HG02571 (cell line): Measurements from ENCODE around the gene AGAP1.

ENCODE experiments used
- ATAC-seq: cut with Tn5 transposase; IDR thresholded peaks from one replicate; pipeline ENCODE4 v1.9.1; 2021; ENCODE audit warnings: mild to moderate bottlenecking, moderate library complexity; ENCODE audit not compliant: unreplicated experiment

The AGAP1 gene

DNA sequence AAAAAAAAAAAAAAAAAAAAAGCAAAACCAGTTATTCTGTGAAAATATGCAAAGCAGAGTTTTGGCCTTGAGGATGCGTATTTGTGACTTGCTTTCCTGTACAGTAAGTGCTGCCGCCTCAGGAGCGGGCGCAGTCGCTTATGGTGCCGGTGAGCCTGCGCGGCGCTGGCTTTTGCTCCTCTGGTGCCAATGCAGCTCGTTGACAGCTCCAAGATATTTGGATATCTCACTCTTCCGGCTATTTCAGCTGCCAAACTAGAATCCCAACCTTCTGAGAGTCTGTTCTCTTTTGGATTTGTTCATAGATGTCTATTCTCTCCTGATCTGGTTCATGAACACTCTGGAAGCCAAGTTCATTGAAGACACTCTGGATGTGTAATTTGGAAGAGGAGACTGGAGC, 184.1 kb downstream of the AGAP1 start:
- ATAC-seq = no peak

DNA sequence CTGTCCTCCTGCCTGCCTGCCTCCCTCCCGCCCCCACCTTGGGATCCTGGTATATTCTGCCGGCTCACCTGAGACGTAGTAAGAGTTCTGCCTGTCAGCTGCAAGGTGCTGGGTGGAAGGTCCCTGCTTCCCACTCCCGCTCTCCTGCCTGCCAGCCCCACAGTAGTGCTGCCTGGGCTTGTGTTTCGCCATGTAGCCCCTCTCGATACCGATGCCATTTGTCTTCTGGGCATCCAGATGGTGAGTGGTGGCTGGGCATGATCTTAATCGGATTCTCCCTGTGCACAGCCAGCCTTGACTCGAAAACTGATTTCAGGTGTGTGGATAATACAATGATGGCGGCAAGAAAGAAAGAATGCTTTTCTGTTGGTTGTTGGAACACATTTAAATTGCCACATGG, 184.9 kb downstream of the AGAP1 start:
- ATAC-seq = no peak

DNA sequence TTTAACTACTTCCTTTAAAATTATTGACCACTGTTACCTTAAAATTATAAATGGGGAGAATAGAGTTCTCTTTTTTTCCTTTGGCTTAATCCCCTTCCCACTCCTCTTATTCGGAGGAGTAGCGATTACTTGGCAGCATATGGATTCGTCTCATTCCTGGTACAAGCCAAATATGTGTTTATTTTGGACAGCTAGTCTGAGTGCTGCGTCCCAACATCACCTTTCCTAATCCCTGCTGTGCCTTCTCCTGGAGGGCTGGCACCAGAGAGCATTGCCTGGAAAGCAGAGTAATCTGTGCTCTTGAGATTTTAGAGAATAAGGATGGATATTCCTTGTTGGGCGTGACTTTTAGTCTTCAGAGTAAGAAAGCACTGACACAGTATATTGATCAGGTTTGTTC, 185.6 kb downstream of the AGAP1 start:
- ATAC-seq = no peak

DNA sequence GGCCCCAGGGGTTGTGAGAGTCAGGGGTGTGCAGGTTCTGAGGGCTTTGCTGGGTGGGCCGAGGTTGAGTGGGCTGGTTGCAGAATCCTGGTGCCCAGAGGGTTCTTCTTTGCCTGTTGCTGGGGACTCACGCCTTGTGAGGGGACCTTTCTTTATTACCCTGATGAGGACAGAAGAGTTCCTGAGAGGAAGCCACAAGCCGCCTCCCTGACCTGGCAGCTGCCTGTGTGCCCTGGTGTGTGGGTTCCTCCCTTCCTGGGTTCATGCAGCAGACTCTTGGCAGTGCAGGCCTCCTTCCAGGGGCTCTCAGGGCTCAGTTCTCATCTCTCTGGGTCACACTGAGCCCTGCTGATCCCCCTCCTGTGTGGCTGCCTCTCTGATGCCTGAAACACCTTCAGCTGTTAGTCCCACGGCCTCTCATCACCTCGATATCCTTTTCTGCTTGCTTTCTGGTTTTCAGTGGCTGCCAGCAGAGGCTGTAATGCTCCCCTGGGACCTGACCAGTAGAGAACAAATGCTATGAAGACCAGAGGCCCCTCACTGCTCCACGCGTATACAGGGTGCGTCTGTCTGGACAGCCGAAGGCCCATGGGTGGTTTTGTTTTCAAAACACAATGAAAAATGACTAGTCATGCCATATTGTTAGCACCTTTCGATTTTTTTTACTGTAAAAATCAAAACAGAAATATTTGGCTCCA, 191.3 kb downstream of the AGAP1 start:
- ATAC-seq = no peak

DNA sequence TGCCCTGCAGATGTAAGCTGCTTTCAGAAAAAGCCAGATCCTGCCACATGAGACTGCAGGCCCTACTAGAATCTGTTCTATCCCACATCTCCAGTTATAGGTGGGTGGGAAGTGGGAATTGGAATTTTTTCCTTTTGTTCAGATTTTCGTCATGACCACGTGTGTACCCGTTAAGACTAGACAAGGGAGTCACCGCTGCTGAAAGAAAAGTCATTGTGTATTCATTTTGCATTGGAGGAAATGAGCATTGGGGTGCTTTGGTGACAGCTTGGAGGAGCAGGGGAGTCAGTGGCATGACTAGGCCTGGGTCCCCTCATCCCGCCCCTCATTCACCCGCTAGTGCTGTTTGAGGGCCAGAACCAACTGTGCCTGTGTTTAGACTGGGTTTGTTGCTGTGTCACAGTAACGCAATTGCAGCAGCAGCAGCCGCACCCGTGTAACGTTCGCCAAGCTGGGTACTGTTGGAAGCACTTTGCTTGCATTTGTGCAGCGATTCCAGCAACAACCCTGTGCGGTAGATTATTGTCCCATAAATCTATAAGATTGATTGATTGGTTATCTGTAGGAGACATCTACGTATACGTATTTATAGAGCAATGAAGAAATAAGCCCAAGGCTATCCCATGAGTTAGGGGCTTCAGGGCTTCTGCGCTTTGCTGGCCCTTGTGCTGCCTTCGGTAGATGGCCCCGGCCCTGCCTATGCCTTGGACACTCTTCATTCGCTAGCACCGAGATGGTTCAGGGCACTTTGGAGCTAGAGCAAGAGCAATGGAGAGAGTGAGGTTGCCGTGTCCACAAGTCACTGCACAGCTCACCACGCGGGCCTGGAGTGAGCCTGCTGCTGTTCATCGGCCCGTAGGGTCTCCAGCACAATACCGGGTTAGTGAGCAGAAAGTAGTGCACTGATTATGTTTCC, 194.9 kb downstream of the AGAP1 start:
- ATAC-seq = no peak

DNA sequence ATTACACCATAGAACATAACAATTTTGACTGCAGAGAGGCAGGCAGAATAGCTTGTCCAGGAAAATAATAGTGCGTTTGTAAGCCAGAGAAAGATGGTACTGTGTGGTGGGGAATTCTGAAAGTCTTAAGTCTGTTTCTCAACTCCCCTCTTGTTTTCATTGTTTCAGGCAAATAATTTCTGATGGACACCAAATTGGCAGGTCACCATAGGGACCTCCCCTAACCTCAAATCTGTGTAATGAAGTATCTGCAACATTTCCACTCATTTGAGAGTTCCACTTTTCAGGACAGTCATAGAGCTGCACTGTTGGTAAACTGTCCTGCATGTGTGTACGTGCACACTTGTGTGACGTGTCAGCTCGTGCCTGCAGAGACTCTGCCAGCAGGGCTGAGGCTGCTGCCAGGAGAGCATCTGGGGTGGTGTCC, 195.6 kb downstream of the AGAP1 start:
- ATAC-seq = no peak

DNA sequence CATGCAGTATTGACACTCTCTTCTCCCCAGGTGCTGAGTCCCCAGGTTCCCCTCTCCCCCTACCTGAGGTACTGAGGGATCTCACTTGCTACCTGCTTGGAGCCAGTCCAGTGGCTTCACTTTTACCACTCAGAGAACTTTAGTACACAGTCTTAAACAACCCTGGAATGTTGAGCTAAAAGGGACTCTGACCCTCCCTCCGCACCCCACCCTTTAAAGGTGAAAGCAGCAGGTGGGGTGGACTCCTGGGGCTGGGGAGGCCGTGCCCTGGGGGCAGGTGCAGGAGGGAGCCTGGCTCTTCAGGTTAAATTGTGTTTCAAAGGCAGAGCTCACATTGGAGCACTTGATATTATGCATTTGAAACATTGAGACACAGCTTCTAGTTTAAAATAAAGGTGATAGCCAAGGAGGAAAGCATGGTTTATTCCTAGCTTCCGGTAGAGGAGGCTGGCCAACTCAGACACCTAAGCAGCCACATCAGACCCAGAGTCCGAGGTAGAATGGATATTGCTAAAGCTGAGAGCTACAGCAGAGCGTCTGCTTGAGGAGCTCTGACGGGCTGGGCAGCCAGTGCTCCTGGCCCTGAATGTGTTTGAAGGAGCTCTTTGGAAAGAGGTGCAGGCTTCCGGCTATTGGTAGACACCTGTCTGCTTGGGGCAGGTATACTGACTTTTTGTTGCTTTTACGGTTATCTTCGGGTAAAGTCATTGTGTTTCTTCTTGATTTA, 196.4 kb downstream of the AGAP1 start:
- no peak for ATAC-seq

DNA sequence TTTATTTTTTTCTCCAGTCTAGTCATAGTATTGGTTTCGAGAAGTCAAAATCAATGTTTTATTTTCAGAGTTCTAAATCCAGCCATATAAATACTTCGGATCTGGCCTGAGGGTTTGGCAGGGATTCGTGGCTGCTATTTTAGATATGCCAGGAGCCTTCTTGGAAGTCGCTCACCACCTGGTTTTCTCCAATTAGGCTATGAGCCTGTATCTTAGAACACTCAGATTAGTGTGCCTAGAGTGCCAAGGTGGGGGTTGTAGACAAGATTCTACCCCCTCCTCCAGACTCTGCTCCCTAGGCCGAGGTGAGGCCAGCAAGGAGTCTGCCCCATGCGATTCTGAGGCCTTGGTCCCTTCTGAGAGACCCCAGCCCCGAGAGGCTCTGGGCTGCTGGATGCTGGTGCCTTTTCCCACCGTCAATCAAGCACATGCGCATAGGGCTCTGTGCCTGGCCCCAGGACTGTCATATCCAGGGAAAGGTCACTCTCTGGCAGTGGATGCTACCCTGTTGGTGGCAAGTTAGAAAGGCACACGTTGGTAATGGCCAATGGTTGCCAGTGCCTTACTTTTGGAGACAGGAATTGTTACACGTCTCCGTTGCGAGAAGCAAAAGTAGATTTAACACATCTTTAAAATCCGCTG, 197.1 kb downstream of the AGAP1 start:
- ATAC-seq = no peak

DNA sequence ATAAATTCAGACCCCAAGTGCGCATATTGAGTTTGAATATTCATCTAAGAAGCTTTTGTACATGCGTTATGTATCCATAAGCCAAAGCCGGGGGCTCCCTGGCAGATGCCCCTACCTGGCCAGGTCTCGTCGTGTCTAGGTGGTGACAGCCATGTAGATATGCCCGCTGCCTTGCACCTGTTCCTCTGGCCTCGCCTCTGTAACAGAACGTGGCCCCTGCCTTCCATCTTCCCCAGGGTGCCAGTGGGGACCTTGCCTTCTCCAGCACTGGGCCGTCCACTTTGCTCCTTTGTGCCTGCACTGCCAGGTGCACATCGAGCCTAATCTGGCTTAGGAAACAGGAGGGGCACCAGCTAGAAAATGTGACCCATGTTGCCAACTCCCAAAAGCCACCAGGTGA, 198.2 kb downstream of the AGAP1 start:
- ATAC-seq = no peak

DNA sequence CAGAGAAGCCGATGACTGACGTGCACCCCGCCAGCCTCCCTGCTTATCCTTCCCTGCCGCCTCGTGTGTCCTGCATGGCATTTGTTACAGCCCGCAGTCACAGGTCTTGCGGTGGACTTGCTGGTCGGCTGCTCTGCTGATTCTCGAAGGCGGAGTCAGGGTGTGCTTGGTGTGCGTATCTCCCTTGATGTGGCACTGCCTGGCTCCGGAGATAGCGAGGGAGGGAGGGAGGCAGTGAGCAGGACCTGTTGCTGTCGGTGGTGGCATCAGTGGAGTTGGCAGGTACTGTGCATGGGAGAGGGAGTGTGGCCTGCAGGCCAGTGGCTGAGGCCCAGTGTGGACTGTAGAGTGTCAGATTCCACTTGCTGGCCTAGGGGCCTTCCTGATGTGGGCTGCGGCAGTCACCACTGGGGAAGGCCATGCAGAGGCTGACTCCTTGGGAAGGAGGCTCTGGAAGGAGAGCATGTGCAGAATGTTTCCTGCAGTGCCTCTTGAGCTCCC, 198.9 kb downstream of the AGAP1 start:
- no peak for ATAC-seq

DNA sequence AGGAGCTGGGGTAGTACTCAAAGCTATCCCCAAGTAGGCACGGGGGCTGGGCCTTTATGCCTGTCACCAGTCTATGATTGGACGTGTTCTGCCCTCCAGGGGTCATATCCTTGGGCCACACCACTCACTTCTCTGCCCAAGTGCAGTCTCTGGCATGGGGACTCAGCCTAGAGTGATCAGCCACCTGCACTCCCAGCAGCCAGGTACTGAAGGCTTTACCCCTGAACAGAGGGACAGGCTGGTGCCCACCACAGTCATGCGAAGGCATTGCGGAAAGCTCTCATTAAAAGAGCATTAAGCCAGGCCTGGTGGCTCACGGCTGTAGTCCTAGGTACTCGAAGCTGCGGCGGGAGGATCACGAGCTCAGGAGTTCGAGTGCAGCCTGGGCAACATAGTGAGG, 199.4 kb downstream of the AGAP1 start:
- no peak for ATAC-seq

DNA sequence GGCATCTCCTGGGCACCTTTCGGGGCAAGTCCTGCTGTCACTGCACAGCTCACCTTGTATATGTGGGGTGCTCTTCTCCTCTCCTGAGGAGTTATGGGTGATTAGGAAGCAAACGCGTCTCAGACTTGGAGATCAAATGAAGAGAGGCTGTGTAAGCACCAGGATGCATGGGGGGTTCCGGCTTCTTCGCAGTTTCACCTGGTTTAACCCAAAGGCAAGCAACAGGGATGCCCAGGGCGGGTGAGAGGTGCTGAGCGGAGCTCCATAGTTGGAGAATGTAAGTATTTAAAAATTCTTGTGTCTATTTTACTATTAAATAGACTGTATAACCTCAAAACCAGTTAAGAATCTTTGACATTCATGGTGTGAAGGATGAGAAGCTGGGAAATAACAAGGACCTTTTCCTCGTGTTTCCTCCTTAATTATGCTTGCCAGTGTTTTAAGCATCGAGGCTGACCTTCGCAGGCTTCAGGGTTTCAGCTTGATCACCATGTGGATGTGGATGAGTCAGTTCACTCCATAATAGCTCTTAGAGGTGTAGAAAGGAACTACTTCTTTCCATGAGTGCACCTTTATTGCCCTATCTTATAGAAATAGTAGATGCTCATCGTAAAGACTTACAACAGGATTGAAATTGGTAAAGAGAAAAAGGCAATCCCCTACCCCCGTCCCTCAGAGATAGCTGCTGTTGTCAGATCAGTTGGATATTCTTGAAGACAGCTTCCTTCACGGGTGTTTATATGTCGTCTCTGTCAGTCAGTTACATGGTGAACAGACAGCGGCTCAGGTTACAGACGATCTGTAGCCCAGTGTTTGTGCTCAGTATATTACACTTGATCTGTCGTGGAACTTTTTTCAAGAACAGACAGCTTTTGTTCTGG, 201.1 kb downstream of the AGAP1 start:
- no peak for ATAC-seq

DNA sequence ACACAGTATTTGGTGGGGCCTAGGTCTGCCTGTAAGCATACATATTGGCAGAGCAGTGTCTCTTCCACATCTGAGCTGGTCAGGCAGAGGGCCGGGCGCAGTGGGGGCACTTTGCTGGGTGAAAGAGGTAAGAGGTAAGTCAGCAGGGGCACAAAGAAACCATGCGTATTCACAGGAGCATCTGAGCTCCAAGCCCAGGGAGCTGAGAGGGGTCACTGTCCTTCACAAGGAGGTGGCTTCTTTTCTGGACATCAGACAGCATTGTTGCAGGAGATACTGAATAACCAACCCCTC, 201.7 kb downstream of the AGAP1 start:
- no peak for ATAC-seq

DNA sequence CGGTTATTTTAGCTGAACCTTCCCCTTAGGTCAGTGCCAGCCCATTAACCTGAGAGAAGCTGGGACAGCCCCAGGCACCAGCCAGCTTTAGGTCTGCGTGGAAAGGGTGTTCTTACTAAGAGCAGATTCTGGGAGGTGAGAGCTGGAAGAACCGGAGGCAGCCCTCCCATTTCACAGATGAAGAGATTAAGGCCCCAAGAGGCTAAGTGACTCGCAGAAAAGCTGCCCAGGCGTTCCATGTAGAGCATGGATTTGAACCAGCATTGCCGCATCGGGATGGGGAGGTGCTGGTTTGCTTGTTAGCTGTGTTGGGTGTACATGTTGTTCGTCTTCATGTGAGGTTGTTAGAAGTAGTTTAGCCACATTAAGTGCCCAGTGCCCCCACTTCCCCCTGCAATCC, 203.2 kb downstream of the AGAP1 start:
- ATAC-seq = no peak

DNA sequence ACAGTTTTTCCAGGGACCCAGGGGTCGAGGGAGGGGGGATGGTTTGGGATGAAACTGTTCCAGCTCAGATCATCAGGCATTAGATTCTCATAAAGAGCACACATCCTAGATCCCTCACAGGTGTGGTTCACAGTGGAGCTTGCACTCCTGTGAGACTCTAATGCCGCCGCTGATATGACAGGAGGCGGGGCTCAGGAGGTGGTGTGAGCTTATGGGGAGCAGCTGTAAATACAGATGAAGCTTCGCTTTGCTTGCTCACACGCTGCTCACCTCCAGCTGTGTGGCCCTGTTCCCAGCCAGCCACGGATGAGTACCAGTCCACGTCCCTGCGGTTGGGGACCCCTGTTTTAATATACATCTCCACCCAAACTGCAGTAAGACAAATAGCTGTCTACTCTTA, 204.2 kb downstream of the AGAP1 start:
- no peak for ATAC-seq

DNA sequence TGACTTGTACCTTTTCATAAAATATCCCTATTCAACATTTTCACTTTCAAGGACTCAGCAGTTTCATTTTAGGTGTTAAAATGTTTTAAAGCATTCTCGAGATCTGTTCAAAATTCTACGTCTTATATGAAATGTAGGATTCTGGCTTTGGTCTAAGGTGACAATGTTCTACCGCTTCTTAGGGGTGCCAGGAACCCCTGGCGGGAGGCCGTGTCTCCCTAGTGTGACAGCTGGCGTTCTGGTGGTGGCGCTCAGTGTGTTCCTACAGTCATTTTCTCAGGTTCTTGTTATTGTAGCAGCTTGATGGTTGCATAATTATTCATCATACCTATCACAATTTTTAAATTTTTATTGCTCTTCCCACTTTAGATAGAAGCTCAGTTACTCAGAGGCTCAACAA, 204.6 kb downstream of the AGAP1 start:
- ATAC-seq = no peak

DNA sequence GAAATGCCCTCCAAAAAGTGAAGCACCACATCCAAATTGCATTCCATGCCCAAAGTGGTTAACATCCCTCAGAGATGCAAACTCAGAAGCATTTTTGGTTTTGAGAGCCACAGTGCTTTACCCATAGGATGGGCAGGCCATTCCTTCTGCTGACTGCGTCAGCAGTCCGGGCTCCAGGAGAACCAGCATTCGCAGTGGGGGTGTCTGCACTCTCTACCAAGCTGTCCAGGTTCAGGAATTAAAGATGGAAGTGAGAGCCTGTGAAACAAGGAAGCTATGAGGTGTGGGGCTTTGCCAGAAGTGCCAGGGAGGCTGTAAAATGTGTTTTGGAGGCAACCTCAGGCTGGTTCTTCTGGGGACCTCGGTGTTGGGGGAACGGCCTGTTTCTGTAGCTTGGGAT, 205.7 kb downstream of the AGAP1 start:
- ATAC-seq = no peak

DNA sequence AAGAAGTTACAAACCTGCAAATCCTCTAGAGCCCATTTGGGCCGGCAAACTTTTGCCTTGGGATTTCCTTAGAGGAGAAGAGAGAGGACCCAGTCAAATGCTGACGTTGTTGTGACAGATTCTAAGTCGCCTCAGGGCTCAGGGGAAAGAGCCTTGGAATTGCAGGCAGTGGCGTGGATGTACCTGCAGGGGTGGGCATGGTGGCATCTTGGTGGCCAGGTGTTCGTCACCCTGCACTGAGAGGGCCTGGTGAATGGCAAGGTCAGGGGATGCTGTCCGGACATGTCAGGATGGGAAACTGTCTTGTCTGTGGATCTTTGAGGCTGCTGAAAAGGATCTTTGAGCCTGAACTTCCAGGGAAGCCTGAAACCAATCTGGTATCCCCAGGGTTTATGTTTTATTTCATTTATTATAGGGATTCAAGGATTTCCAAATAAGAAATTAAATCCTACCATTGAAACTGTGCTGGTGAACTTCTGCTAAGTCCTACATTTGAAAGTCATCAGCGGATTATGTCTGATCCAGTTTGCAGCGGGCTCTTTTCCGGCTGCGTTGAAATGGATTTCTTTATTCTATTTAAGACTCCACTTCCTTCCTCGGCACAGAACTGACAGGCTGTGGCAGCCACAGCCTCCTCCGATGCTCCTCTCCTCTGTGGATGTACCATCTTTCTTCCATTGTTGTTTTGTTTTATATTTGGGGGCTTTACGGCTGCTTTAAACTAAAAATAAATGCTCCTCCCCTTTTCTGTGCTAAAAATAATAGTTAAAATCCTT, 207.6 kb downstream of the AGAP1 start:
- ATAC-seq = no peak

DNA sequence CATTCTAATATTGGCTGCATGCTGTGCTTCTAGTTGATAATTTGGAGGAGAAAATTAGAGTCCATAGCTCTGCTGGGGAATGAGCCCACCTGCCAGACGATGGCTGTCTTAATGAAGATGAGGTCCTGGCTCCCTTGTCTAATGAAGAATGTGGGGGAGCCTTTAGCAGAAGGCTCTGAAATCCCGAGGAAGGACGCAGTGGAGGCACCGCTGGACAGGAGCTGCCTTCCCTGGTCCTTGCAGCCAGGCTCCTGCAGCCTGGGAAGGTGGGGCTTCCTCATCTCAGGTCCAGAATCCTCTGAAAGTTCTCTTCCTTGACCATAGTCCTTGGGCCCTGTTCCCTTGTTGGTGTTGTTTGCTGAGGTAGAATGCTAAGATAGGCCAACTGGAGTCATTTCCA, 208.3 kb downstream of the AGAP1 start:
- ATAC-seq = no peak
